Femur (tissue), 1 donor: Measurements from ENCODE around the gene CETP.
"Not testable (repeated sequence)": the region's sequence is repeated elsewhere in the genome, so short reads cannot be mapped to it uniquely, and the experiment has no call there.

Source experiments
- DNase-seq: peaks from one replicate; pipeline ENCODE4 v3.0.0-alpha.2; 2017

CETP gene

DNA sequence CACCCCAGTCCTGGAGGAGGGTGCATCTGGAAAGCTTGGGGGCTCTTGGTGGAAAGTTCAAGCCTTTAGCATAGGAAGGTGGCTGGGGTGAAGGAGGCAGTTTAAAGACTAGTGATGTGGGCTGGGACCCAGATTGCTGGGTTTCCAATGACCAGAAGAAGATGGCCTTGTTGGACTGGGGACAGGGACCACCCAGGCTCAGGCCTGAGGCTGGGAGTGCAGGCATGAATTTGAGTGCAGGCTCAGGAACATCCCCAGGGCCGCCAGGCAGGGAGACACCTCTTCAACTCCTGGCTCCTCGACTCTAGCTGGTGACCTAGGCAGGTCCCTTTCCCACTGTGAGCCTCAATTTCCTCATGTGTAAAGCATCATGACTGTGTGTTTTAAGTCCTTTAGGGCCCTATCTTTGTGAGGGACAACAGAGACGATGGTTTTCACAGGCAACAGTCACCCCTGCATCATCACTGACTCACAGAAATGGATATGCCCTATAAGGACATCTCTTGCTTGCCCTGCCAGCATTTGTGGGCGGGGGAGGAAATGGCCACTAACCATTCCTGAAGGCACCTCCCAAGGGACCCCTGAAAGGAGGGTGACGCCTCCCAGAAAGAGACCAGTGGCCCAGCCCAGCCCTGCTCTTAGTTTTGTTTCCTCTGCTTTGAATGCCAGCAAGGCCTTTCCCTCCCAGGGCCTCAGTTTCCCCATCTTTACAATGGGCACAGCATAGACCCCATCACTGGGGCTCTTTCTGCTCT is 38.7 kb downstream of the CETP start:
- no peak for DNase-seq

DNA sequence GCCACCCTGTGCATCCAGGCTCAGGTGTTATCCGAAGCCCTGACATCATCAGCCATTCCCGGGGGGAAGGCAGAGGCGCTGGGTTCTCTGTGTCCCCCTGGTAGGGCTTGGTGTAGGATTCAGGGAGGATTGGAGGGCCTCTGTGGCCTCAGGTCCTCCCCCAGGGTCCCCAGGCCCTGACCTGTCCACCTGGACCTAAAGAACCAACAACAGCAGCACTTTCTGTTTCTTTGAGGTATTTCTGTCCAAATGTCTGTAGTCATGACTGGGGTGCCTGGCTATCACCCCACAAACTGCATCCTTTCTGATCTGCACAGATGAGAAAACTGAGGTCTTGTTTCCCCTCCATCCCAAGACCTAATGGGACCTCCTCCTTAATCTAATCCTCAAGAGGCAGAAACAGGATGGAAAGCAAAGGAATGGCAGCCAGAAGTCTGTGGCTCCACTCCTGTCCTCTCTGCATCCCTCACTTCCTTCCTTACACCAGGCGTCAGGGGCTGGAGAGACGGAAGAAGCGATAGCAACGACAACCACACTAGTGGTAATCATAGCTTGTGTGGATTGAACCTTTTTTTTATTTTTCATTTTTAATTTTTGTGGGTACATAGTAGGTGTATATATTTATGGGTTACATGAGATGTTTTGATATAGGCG is 39.4 kb downstream of the CETP start:
- no peak for DNase-seq

DNA sequence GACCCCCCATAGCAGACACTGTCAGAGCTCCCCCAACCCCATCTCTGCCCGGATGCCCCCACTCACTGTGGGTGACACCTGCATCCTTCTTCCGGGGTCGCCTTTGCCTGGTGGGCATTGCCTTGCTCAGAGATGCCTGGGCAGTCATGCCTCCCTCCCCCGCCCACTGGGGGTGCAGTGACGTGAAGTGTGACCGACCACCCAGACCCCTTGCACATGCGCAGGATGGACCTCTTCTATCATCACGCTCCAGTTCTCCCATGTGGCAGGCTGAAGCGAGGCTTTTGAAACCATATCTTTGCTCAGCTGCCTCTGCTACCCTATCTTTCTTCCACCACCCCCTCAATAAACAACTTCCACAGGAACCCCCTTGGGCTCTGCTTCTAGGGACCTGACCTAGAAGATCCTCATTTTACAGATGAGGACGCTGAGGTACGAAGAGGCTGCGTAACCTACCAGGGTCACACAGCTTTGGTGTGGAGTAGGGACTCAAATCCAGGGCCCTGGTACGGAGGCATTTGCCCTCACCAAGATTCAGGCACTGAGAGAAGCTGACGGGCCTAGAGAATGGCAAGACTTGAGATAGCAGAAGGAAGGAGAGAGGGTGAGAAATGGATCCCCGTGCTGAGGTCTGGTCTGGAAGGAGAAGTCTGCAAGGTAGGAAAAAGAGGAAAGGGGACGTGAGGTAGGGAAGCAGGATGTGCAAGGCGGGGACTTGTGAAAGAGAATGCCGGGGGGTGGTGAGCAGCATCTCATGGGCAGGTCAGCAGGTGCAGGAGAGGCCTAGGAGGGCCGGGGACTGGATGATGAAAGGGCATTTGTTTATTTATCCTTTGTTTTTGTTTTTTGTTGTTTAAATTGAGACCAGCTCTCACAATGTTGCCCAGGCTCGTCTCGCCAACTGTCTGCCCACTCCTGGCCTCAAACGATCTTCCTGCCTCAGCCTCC is 42.0 kb downstream of the CETP start:
- DNase-seq, result no peak

DNA sequence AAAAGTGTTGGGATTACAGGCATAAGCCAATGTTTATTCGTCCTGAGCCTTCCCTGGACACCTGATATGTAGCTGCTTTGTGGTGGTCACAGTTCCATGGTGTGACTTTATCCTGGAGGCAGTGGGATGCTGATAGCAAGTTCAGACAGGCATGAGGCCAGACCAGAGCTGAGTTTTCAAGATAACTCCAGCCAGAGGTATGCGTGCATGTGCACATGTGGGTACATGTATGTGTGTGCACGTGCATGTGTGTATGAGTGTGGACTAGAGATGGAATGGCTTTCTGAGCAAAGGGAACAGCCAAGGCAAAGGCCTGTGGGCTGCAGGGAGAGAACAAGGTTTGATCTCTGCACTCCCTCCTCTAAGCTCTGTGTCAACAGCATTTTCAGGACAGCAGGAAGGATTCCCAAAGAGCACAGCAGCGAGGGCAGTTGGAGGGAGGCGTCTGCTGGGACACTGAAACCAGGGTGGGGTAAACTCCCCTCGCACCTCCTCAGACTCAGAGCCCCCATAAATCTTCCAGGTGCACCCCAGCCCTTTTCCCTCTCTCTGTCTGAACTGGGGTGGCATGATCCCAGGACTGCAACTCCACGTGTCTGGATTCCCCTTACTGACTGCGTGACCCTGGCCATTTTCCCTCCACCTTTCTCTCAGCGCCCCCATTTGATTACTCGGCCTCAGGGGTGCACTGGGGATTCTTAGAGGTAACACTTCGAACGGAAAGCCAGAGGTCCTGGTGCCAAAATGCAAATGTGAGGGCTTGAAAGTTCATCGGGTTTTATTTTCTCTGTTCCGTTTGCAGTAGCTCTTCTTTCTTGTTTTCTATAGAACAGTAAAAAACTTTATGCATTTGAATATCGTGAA is 42.9 kb downstream of the CETP start:
- DNase-seq, result no peak

DNA sequence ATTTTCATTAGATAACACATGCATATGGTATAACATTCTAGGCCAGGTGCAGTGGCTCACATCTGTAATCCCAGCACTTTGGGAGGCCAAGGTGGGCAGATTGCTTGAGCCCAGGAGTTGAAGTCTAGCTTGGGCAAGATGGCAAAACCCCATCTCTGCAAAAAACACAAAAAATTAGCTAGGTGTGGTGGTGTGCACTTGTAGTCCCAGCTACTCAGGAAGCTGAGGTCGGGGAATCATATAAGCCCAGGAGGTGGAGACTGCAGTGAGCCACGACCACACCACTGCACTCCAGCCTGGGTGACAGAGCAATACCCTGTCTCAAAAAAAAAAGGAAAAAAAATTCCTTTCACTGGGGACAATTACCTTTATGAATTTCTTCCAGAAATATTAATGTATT is 43.8 kb downstream of the CETP start:
- not testable (repeated sequence) for DNase-seq

DNA sequence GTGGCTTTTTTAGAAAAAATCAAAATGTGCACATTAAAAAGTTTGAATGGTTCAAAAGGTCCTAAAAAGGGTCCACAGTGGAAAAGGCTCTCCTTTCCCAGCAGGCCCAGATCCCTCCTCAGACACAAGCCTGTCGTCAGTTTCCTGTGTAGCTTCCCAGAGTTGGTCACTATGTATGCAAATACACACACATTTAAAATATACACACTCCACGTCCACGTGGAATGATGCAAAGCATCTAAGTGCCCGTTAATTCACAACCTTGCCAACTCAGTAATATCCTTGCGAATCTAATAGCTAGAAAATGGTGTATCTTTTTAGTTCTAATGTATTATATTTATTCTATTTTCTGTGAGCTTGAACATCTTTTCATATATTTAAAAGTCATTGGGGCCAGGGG is 45.3 kb downstream of the CETP start:
- DNase-seq, result no peak

DNA sequence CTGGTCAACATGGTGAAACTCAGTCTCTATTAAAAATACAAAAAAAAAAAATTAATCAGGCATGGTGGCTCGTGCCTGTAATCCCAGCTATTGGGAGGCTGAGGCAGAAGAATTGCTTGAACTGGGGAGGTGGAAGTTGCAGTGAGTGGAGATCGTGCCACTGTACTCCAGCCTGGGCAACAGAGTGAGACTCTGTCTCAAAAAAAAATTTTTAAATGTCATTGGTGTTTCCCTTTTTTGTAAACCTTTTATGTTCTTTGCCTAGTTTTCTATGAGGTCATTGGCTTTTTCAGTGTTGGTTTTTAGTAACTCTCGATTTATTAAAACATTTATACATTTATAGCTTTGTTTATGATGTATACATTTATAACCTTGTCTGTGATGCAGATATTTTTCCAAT is 45.8 kb downstream of the CETP start:
- DNase-seq, result no peak

DNA sequence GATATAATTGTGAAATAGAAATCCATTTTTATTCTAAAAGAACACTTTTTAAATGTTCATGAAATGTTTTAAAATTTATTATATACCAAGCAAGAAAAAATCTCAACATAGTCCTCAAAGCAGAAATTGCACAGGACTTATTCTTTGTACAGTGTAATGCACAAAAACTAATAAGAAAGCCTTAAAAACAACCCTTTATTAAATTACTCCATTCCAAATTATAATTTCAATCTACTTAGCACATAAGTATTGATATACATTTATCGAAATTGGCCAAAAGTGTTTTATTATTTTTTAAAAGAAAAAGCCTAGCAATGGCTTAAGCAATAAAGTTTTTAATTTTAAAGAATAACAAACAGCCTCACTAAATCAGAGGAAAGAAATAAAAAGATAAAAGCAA is 46.7 kb downstream of the CETP start:
- no peak for DNase-seq

DNA sequence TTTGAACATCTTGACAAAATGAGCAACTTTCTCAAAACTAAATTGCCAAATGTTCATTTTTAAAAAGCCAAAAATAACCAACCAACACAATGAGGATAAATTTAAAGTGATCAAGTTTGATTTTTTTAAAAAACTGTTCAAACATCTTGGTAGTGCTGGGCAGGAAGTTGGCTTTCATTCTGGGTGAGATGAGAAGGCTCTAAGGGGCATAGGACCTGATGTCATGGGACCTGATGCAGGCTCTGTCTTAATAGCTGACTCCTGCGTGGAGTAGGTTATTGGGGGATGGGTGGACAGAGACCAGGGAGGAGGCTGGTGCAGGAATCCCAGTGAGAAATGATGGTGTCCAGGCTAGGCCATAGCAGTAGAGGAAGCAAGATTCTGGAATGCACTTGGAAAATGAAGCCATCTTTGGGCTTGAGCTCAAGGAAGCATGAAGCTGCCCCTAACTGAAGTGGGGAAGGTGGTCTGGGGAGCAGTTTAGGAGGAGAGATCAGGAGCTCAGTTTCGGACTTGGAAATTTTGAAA is 48.0 kb downstream of the CETP start:
- no peak for DNase-seq

DNA sequence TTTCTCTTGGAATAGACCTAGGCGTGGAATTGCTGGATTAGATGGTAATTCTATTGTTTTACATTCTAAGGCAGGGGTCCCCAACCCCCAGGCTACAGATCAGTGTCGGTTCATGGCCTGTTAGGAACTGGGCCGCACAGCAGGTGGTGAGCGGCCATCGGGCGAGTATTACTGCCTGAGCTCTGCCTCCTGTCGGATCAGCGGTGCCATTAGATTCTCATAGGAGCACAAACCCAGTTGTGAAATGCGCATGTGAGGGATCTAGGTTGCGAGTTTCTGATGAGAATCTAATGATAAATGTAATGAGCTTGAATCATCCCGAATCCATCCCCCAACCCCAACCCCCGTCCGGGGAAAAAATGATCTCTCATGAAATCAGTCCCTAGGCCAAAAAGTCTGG is 50.6 kb downstream of the CETP start:
- no peak for DNase-seq

DNA sequence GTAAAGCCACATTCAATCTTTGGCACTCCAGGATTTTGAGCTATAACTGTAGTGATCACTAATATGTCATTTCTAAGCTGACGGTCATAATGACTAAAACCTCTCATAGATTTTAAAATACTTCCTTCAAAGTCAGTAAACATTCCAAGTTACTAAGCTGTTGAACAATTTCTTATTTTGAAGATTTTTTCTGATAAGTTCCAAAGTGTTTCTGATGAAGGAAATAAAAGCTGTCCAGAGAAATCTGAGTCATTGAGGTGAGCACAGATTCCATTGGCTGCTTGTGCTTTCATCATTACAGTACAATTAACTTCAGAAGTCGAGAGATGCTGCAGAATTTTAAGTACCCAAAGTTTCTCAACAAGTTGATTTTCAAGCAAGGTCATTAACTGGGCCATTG is 51.5 kb downstream of the CETP start:
- DNase-seq, result no peak

DNA sequence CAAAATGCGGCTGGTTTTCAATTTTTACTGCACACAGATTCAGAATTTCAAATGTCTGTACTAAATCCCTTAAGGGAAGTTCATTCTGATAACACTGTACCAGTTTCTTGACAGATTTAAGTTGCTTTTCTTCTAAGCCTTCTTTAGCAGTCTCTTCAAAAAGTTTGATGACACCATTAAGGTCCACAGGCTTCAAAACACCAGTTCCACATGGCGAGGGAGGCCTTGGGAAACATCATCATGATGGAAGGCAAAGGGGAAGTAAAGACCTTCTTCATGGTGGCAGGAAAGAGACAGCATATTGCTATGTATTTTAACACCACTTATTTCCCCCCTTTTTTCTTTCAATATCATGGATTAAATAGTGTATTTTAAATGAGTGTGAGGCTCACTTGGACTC is 52.2 kb downstream of the CETP start:
- DNase-seq, result no peak

DNA sequence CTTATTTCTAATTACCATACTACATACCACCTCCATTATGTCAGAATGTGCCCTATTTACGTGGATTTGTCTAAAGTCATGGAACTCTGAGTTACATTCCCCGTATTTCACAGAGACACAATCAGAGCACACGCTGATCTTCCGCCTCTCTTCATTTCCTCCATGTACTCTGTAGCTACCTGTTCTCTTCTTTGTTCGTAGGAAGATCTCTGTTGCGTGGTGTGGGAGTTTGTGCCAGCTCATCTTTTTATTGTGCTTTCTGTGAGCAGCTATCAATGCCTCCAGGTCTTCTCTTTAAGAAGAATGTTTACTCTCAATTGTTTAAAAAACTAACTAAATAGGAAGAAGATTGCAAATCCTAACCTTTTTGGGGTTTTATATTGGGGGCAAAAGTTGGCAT is 54.6 kb downstream of the CETP start:
- DNase-seq, result no peak

DNA sequence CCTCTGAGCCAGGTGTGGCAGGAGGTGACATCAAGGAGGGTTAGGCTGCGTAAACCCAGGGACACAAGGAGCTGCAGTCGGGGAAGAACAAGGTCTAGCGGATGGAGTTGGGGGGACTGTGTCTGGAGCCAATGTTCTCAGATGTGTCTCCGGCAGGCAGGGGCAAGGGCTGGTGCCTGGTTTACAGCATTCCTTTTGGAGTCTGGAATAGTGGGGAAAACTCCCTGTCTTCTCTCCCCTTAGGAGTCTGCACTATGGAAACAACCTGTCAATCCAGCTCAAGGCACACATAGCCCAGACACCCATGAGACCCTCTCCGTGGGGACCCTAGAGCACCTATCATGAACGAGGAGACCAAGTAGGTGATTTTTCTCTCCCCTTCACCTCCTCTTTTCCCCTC is 55.1 kb downstream of the CETP start:
- no peak for DNase-seq

DNA sequence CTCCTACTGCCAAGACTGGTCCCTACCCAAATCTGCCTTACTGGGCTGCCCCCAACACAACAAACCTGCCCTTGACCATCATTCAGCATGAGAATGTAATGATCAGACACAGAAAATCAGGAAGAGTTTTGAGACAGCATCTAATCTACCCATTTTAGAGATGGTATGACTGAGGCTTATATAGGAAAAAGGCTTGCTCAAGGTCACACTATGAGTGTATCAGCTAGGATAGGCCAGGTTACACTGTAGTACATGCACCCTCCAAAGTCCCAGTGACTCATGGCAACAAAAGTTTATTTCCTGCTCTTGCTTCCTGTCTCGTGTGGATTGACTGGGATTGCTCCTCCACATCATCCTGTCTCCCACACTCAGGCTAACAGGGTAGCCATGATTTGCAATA is 55.5 kb downstream of the CETP start:
- no peak for DNase-seq

DNA sequence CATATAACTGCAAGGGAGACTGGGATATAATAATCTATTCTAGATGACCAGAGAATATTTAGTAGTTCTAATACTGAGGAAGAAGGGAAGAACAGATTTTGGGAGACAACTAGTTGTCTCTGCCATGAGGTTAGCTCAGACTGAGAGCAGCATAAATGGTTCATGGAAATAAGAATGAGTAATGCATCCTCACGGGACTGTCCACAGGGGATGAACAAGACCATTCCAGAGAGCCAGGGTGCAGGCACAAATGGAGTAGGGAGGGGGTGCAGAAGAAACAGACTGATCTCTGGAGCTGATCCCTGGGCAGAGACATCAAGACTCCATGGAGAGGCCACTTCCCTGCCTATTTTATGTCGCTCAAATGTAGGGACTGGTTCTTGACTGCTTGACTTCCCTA is 58.0 kb downstream of the CETP start:
- DNase-seq, result no peak

DNA sequence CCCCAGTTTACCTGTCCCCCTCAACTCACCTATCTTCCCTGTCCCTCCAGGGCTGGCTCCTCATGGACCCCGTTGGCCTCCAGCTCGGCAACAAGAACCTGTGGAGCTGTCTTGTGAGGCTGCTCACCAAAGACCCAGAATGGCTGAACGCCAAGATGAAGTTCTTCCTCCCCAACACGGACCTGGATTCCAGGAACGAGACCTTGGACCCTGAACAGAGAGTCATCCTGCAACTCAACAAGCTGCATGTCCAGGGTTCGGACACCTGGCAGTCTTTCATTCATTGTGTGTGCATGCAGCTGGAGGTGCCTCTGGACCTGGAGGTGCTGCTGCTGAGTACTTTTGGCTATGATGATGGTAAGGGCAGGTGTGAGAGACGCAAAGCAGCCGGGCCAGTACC is 58.9 kb downstream of the CETP start:
- no peak for DNase-seq

DNA sequence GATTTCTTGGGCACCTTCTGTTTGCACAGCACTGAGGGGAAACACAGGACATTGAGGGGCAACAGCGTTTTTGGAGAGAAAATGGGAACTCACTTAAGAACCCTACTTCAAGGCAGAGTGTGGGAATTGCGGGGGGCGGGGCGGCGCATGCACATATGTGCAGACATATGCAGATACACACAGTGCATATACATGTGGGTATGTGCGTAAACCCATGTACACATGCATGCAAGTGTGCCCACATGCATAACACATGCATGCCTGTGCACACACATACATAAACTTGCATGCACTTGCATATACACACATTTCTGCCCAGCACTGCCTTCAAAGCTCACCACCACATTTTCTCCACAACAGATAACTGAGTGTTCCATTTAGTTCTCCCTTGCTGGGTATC is 60.0 kb downstream of the CETP start:
- no peak for DNase-seq

DNA sequence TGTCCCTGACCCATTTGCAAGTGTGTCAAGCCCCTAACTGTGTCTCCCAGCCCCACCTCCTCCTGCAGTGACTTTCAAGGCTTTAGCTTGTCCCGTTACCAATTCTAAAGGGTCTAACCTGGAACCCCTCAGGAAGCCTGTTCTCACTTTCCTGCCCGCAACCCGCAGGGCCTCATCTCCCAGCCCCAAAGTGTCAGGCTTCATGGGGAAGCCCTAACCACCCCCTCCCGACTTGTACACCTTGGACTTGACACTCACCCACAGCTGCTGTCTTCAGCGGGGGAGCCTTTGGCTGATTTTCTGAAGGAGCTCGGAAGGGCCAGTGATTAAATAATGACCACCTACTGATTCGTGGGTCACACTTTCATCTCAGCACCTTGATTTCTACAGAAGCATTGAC is 60.7 kb downstream of the CETP start:
- DNase-seq, result no peak

DNA sequence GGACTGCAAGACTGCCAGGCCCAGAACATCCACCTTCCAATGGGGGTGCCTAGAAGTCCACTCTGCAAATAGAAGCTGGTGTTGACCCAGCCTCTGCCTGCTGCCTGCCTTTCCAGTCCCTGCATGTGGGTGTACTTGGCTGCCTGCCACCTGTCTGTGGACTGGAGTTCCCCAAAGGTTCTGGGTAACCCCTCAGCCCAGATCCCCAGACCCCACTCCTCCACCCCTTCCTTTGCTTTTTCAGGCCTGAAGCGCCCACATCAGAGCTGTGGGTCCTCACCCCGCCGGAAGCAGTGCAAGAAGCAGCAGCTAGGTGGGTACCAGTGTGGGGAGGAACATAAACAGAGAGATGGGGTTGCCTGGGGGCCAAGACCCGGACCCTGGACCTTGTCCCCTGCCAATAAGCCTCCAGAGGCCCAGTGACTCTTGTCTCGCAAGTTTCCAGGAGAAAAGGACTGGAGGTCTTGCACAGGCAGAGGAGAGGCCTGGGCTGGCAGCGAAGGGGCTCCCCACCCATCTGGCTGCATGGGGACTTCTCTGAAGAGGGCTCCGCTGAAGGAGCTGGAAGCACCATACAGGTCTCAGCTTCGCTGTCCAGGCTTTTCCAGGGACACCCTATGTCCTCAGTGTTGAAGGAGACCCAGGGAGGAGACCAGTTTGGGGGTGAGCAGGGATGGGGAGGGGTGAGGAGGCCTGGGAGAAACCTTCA is 61.9 kb downstream of the CETP start:
- no peak for DNase-seq

DNA sequence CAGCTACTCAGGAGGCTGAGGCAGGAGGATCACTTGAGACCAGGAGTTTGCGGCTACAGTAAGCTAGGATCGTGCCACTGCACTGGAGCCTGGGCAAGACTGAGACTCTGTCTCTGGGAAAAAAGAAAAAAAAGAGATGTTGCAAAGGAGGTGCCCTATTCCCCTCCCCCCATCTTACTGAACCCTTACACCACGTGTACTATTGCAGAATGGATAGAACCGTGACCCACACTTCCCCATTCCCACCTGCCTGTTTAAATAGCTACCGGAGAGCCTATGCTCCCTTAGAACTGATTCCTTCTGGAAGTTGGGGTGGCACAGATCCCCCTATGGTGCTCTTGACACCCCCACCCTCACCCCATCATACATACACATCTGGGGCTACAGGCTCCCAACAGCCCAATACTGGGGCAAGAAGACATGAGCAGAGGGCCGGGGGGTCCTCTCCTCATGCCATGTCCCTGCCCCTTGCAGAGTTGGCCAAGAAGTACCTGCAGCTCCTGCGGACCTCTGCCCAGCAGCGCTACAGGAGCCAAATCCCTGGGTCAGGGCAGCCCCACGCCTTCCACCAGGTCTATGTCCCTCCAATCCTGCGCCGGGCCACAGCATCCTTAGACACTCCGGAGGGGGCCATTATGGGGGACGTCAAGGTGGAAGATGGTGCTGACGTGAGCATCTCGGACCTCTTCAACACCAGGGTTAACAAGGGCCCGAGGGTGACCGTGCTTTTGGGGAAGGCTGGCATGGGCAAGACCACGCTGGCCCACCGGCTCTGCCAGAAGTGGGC is 63.3 kb downstream of the CETP start:
- no peak for DNase-seq
